H9 (cell line): ENCODE data around the gene MALRD1. TPM values are rescaled to one million over a fixed set of nuclear protein-coding genes. Genes with fewer than 3 reads are reported as not detected.

Experiments
- DNase-seq: peaks from one replicate; pipeline ENCODE4 v3.0.0-alpha.2; 2017
- H2AFZ ChIP-seq: one replicate; pipeline ENCODE4 v1.6.1; 2013; ENCODE audit warnings: mild to moderate bottlenecking, low read length, control low read depth, moderate library complexity
- H2AK5ac ChIP-seq: 2 replicates; pipeline ENCODE4 v1.6.1; 2013; ENCODE audit warnings: low read length, control low read depth, mixed read lengths; ENCODE audit not compliant: insufficient read length
- H2BK120ac ChIP-seq: one replicate; pipeline ENCODE4 v1.6.1; 2013; ENCODE audit warnings: low read depth, mild to moderate bottlenecking, low read length, control low read depth, inconsistent platforms; ENCODE audit not compliant: poor library complexity, severe bottlenecking
- H2BK12ac ChIP-seq: 2 replicates; pipeline ENCODE4 v1.6.1; 2013; ENCODE audit warnings: low read length, control low read depth, mixed read lengths, low read depth; ENCODE audit not compliant: insufficient read length
- H2BK15ac ChIP-seq: 2 replicates; pipeline ENCODE4 v1.6.1; 2013; ENCODE audit warnings: low read depth, low read length, control low read depth
- H2BK20ac ChIP-seq: one replicate; pipeline ENCODE4 v1.6.1; 2013; ENCODE audit warnings: low read depth, mild to moderate bottlenecking, low read length, control low read depth, inconsistent platforms; ENCODE audit not compliant: poor library complexity, severe bottlenecking
- H2BK5ac ChIP-seq: 2 replicates; pipeline ENCODE4 v1.6.1; 2013; ENCODE audit warnings: low read length, control low read depth, mixed read lengths; ENCODE audit not compliant: insufficient read length
- H3K14ac ChIP-seq: 2 replicates; pipeline ENCODE4 v1.6.1; 2013; ENCODE audit warnings: low read length, control low read depth; ENCODE audit not compliant: insufficient read depth
- H3K18ac ChIP-seq: 2 replicates; pipeline ENCODE4 v1.6.1; 2013; ENCODE audit warnings: low read depth, mild to moderate bottlenecking, mixed read lengths, low read length, control low read depth; ENCODE audit not compliant: insufficient read length
- H3K23ac ChIP-seq: 2 replicates; pipeline ENCODE4 v1.6.1; 2013; ENCODE audit warnings: low read length, control low read depth, mixed read lengths, low read depth; ENCODE audit not compliant: insufficient read length
- H3K23me2 ChIP-seq: 2 replicates; pipeline ENCODE4 v1.6.1; 2013; ENCODE audit warnings: low read depth, mild to moderate bottlenecking, mixed read lengths, low read length, control low read depth; ENCODE audit not compliant: insufficient read length, poor library complexity, severe bottlenecking
- H3K27ac ChIP-seq: 2 replicates; pipeline ENCODE4 v1.5.1; 2013; ENCODE audit warnings: low read length, control low read depth, mixed read lengths, low read depth; ENCODE audit not compliant: insufficient read length
- H3K27me3 ChIP-seq: 2 replicates; pipeline ENCODE4 v1.6.1; 2013; ENCODE audit warnings: low read length, control low read depth, inconsistent platforms; ENCODE audit not compliant: insufficient read depth
- H3K4ac ChIP-seq: 2 replicates; pipeline ENCODE4 v1.6.1; 2013; ENCODE audit warnings: low read depth, mild to moderate bottlenecking, control low read depth, inconsistent platforms, low read length, moderate library complexity
- H3K4me1 ChIP-seq: 2 replicates; pipeline ENCODE4 v1.6.1; 2013; ENCODE audit warnings: low read length, control low read depth, inconsistent platforms; ENCODE audit not compliant: insufficient read depth
- H3K4me2 ChIP-seq: 2 replicates; pipeline ENCODE4 v1.6.1; 2013; ENCODE audit warnings: low read length, control low read depth, mixed read lengths; ENCODE audit not compliant: insufficient read length, insufficient read depth
- H3K56ac ChIP-seq: 2 replicates; pipeline ENCODE4 v1.6.1; 2013; ENCODE audit warnings: low read depth, mild to moderate bottlenecking, mixed read lengths, low read length, control low read depth; ENCODE audit not compliant: insufficient read length
- H3K79me1 ChIP-seq: 2 replicates; pipeline ENCODE4 v1.6.1; 2013; ENCODE audit warnings: low read depth, mild to moderate bottlenecking, moderate library complexity, low read length, control low read depth, inconsistent platforms; ENCODE audit not compliant: insufficient read depth, poor library complexity, severe bottlenecking
- H3K79me2 ChIP-seq: 2 replicates; pipeline ENCODE4 v1.6.1; 2013; ENCODE audit warnings: low read length, control low read depth, inconsistent platforms; ENCODE audit not compliant: insufficient read depth
- H3K9ac ChIP-seq: 2 replicates; pipeline ENCODE4 v1.6.1; 2013; ENCODE audit warnings: low read length, control low read depth, mixed read lengths; ENCODE audit not compliant: insufficient read length; ENCODE audit errors: extremely low read depth
- H3K9me3 ChIP-seq: one replicate; pipeline ENCODE4 v1.6.1; 2013; ENCODE audit warnings: low read depth, low read length, inconsistent platforms; ENCODE audit not compliant: control insufficient read depth
- H3T11ph ChIP-seq: one replicate; pipeline ENCODE4 v1.6.1; 2013; ENCODE audit warnings: mild to moderate bottlenecking, low read length, control low read depth, inconsistent platforms
- H4K20me1 ChIP-seq: one replicate; pipeline ENCODE4 v1.6.1; 2013; ENCODE audit not compliant: control insufficient read depth, insufficient read length, insufficient read depth
- H4K5ac ChIP-seq: 2 replicates; pipeline ENCODE4 v1.6.1; 2013; ENCODE audit warnings: low read depth, mild to moderate bottlenecking, mixed read lengths, low read length, control low read depth; ENCODE audit not compliant: insufficient read length
- H4K8ac ChIP-seq: replicated peaks from 2 replicates; pipeline ENCODE4 v1.6.1; 2013; ENCODE audit warnings: low read length, control low read depth, mixed read lengths, low read depth; ENCODE audit not compliant: insufficient read length
- H4K91ac ChIP-seq: 2 replicates; pipeline ENCODE4 v1.6.1; 2013; ENCODE audit warnings: low read depth, mild to moderate bottlenecking, moderate library complexity, mixed read lengths, low read length, control low read depth; ENCODE audit not compliant: insufficient read length
- H3K27ac Mint-ChIP-seq, 3 experiments: 2 replicates in 2 of 3; 3 replicates in 1 of 3; pipeline ENCODE4 v1.8.0; 2020 to 2021; ENCODE audit warnings: mixed read lengths in 3 of 3, mild to moderate bottlenecking in 1 of 3, moderate library complexity in 1 of 3
- H3K27me3 Mint-ChIP-seq: 2 replicates; pipeline ENCODE4 v1.8.0; 2021; ENCODE audit warnings: low read depth, mild to moderate bottlenecking, moderate library complexity, mixed read lengths
- H3K36me3 Mint-ChIP-seq, 3 experiments: 2 replicates in 2 of 3; 3 replicates in 1 of 3; pipeline ENCODE4 v1.8.0; 2020 to 2021; ENCODE audit warnings: low read depth in 3 of 3, mixed read lengths in 3 of 3; ENCODE audit not compliant: insufficient read depth in 1 of 3
- H3K4me1 Mint-ChIP-seq, 2 experiments: 2 replicates each; pipeline ENCODE4 v1.8.0; 2020; ENCODE audit warnings: mixed read lengths in 2 of 2
- H3K4me3 Mint-ChIP-seq, 2 experiments: 2 replicates in 1 of 2; 3 replicates in 1 of 2; pipeline ENCODE4 v1.8.0; 2020 to 2021; ENCODE audit warnings: mild to moderate bottlenecking in 2 of 2, mixed read lengths in 2 of 2, moderate library complexity in 1 of 2
- H3K9me3 Mint-ChIP-seq, 2 experiments: 2 replicates in 1 of 2; 3 replicates in 1 of 2; pipeline ENCODE4 v1.8.0; 2020; ENCODE audit warnings: mild to moderate bottlenecking in 2 of 2, mixed read lengths in 2 of 2, moderate library complexity in 1 of 2
- WGBS: extraction: QIAGEN DNeasy Blood & Tissue Kit; methylation state at CpG from one replicate; pipeline ENCODE4 v1.1.7; 2013; ENCODE audit warnings: missing lambda C conversion rate, low lambda C conversion rate, mixed read lengths; ENCODE audit not compliant: insufficient read length; ENCODE audit errors: extremely low coverage; 5-methylcytosine and 5-hydroxymethylcytosine counted together
- total RNA-seq: library from RNA; stranded (reverse); gene quantifications from 2 replicates; pipeline ENCODE4 v1.2.1, GENCODE V29; 2021
- TF ChIP-seq, protein P1 (sequence below): fragments of 200-600 bp; sonication (generic); conservative IDR thresholded peaks from 3 replicates; pipeline ENCODE4 v1.8.0; 2021; ENCODE audit warnings: antibody characterized with exemption, mild to moderate bottlenecking

Gene MALRD1
- total RNA-seq, 1 experiment from 2014 or later, result 0.20 TPM

DNA sequence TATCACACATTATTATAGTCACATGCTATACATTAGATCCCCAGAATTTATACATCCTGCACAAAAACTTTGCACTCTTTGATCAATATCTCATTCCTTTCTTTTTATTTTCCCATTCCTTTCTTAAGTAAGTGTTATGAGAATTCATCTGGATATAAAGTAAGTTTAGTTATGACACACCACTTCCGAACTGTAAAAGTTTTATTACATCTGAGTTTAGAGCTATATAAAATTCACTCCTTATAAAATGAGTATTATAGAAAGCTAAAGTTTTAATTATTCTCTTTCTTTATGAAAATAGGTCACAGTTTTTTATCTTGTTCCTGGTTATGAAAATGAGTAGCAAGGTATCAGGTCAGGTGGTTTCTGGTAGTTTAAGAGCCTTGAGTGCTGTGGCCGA is 683.0 kb downstream of the MALRD1 start:
- Histone ChIP-seq H3K4me2 (no peak overlapping the region), H2AK5ac (no peak overlapping the region), H3K27ac (no peak overlapping the region), H3K18ac (no peak overlapping the region), H3K23me2 (no peaks in the 10 kb centered on the region), H2BK15ac (no peak overlapping the region), H2BK20ac (no peak overlapping the region), H2BK120ac (no peak overlapping the region), H4K5ac (no peak overlapping the region), H2AFZ (no peak overlapping the region), H2BK12ac (no peak overlapping the region), H4K91ac (no peak overlapping the region), H4K20me1 (no peaks in the 10 kb centered on the region), H4K8ac (no peak overlapping the region), H2BK5ac (no peak overlapping the region), H3K23ac (no peak overlapping the region), H3T11ph (no peak overlapping the region), H3K14ac (no peak overlapping the region), H3K9ac (no peak overlapping the region), H3K4ac (no peak overlapping the region), H3K56ac (no peak overlapping the region), H3K79me1 (no peaks in the 10 kb centered on the region), H3K4me1 (no peaks in the 10 kb centered on the region), H3K9me3 (no peaks in the 10 kb centered on the region), H3K27me3 (no peaks in the 10 kb centered on the region), H3K79me2 (no peaks in the 10 kb centered on the region)
- Mint-ChIP-seq H3K4me3 (no peak overlapping the region), H3K27ac (no peak overlapping the region), H3K9me3 (peaks cover 2 to 3% of the 10 kb centered on the region in 2 experiments; a peak in 3 of 5 replicates), H3K4me1 (no peaks in the 10 kb centered on the region), H3K36me3 (peaks cover 0 to 2% (median 0%) of the 10 kb centered on the region in 3 experiments; a peak in 1 of 7 replicates), H3K27me3 (no peaks in the 10 kb centered on the region)
- TF ChIP-seq, protein P1, sequence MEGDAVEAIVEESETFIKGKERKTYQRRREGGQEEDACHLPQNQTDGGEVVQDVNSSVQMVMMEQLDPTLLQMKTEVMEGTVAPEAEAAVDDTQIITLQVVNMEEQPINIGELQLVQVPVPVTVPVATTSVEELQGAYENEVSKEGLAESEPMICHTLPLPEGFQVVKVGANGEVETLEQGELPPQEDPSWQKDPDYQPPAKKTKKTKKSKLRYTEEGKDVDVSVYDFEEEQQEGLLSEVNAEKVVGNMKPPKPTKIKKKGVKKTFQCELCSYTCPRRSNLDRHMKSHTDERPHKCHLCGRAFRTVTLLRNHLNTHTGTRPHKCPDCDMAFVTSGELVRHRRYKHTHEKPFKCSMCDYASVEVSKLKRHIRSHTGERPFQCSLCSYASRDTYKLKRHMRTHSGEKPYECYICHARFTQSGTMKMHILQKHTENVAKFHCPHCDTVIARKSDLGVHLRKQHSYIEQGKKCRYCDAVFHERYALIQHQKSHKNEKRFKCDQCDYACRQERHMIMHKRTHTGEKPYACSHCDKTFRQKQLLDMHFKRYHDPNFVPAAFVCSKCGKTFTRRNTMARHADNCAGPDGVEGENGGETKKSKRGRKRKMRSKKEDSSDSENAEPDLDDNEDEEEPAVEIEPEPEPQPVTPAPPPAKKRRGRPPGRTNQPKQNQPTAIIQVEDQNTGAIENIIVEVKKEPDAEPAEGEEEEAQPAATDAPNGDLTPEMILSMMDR, result no peak
- WGBS, result no CpG with 5 or more reads among the region's 2 CpGs
- DNase-seq, result no peak
